Measurements from ENCODE around the gene CCDC141. TPM values are rescaled to one million over a fixed set of nuclear protein-coding genes. Genes with fewer than 3 reads are reported as not detected.

Gene CCDC141
- total RNA-seq, 1 donor from 2014 or later = not detected

DNA sequence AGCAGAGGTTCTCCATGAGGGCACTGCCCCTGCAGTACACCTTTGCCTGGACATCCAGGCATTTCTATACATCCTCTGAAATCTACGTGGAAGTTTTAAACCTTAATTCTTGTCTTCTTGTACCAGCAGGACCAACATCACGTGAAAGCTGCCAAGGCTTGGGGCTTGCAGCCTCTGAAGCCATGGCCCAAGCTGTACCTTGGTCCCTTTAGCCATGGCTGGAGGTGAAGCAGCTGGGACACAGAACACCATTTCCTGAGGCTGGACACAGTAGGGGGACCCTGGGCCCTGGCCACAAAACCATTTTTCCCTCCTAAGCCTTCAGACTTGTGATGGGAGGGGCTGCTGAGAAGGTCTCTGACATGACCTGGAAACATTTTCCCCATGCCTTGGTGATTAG lies 32.8 kb upstream of the CCDC141 start:
- H3K27me3 ChIP-seq (ENCODE audit: control insufficient read depth, insufficient read depth, low read length) = no peaks in the 10 kb centered on the region
- TF ChIP-seq, protein P1, sequence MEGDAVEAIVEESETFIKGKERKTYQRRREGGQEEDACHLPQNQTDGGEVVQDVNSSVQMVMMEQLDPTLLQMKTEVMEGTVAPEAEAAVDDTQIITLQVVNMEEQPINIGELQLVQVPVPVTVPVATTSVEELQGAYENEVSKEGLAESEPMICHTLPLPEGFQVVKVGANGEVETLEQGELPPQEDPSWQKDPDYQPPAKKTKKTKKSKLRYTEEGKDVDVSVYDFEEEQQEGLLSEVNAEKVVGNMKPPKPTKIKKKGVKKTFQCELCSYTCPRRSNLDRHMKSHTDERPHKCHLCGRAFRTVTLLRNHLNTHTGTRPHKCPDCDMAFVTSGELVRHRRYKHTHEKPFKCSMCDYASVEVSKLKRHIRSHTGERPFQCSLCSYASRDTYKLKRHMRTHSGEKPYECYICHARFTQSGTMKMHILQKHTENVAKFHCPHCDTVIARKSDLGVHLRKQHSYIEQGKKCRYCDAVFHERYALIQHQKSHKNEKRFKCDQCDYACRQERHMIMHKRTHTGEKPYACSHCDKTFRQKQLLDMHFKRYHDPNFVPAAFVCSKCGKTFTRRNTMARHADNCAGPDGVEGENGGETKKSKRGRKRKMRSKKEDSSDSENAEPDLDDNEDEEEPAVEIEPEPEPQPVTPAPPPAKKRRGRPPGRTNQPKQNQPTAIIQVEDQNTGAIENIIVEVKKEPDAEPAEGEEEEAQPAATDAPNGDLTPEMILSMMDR (IDR thresholded peaks at IDR 0.05; ENCODE audit: insufficient read depth, low read length, poor library complexity, severe bottlenecking) = no peak
- no peaks in the 10 kb centered on the region for H3K36me3 ChIP-seq (ENCODE audit: control insufficient read depth, insufficient read depth, low read length)
- H3K4me3 ChIP-seq (ENCODE audit: low read depth, low read length) = no peak overlapping the region
- no peak for DNase-seq (ENCODE audit: low read depth)

DNA sequence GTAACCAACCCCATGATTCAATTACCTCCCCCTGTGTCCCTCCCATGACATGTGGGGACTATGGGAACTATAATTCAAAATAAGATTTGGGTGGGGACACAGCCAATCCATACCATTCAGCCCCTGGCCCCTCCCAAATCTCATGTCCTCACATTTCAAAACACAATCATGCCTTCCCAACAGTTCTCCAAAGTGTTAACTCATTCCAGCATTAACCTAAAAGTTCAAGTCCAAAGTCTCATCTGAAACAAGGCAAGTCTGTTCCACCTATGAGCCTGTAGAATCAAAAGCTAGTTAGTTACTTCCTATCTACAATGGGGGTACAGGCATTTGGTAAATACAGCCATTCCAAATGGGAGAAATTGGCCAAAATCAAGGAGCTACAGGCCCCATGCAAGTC lies 32.0 kb upstream of the CCDC141 start:
- H3K36me3 ChIP-seq (ENCODE audit: control insufficient read depth, insufficient read depth, low read length) = no peaks in the 10 kb centered on the region
- TF ChIP-seq, protein P1 (IDR thresholded peaks at IDR 0.05; ENCODE audit: insufficient read depth, low read length, poor library complexity, severe bottlenecking) = no peak
- H3K27me3 ChIP-seq (ENCODE audit: control insufficient read depth, insufficient read depth, low read length) = no peaks in the 10 kb centered on the region
- no peak overlapping the region for H3K4me3 ChIP-seq (ENCODE audit: low read depth, low read length)
- DNase-seq (ENCODE audit: low read depth) = no peak

DNA sequence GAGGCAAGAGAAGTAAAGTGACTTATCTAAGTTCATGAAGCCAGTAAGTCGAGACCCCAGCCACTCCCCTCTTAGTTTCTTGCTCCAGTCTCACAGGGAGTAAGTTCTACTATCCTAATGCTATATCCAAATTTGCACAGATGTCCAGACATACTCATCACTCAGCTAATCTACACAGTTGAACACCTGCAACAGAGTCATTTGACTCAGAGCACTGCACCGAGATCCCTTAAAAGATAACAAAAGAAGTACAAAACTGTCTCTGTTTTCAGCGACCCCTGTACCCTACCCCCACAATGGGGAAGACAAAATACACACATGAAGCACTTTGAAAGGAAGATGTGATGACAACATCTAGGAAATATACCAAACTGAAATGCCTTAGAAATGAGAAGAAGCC lies 22.6 kb upstream of the CCDC141 start:
- TF ChIP-seq, protein P1 (IDR thresholded peaks at IDR 0.05; ENCODE audit: insufficient read depth, low read length, poor library complexity, severe bottlenecking) = no peak
- no peak for DNase-seq (ENCODE audit: low read depth)
- Histone ChIP-seq H3K36me3 (ENCODE audit: control insufficient read depth, insufficient read depth, low read length) (no peaks in the 10 kb centered on the region), H3K4me3 (ENCODE audit: low read depth, low read length) (no peak overlapping the region), H3K27me3 (ENCODE audit: control insufficient read depth, insufficient read depth, low read length) (no peaks in the 10 kb centered on the region)

DNA sequence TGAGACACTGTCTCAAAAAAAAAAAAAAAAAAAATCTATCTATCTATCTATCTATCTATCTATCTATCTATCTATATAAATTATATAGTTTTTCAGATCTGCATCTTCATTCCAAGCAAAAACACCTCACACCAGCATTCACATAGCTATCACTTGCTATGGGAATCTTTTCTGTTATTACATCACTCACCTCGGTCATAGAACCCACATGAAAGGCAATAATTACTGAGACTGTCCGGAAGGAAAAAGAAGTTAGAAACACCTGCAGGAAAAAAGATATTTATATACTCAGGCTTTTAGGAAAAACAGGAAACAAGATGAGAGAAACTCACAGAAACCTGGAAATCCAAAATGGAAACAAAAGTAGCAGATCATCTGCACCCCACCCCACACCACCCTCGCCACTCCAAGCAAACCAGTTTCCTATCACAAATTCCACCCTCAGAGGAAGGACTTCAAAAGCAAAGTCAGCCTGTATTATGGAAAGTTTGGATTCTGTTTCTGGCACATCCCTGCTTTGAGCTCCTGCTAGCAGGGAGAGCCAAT lies 21.9 kb upstream of the CCDC141 start:
- H3K4me3 ChIP-seq (ENCODE audit: low read depth, low read length) = no peak overlapping the region
- H3K36me3 ChIP-seq (ENCODE audit: control insufficient read depth, insufficient read depth, low read length) = no peaks in the 10 kb centered on the region
- DNase-seq (ENCODE audit: low read depth) = no peak
- H3K27me3 ChIP-seq (ENCODE audit: control insufficient read depth, insufficient read depth, low read length) = no peaks in the 10 kb centered on the region
- TF ChIP-seq, protein P1 (IDR thresholded peaks at IDR 0.05; ENCODE audit: insufficient read depth, low read length, poor library complexity, severe bottlenecking) = no peak

DNA sequence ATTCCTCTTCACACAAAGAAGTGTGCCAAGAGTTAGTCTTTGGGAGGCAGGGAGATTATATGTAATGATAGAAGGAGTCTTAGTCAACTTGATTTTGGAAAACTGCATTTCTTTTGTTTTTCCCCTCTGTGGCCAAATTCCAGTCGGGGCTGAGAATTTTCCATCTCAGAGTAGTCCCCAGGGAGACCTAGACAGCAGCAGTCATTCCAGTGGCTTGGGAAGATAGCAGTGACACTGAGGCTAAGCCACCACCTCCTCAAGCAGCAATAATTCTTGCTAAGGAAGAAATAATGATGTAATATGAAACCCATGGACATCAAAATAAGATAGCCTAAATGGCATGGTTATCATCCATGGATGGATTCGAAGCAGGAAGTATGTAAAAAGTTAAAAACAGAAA lies 21.0 kb upstream of the CCDC141 start:
- TF ChIP-seq, protein P1 (IDR thresholded peaks at IDR 0.05; ENCODE audit: insufficient read depth, low read length, poor library complexity, severe bottlenecking) = no peak
- no peak for DNase-seq (ENCODE audit: low read depth)
- H3K4me3 ChIP-seq (ENCODE audit: low read depth, low read length) = no peak overlapping the region
- no peaks in the 10 kb centered on the region for H3K27me3 ChIP-seq (ENCODE audit: control insufficient read depth, insufficient read depth, low read length)
- H3K36me3 ChIP-seq (ENCODE audit: control insufficient read depth, insufficient read depth, low read length) = no peaks in the 10 kb centered on the region

DNA sequence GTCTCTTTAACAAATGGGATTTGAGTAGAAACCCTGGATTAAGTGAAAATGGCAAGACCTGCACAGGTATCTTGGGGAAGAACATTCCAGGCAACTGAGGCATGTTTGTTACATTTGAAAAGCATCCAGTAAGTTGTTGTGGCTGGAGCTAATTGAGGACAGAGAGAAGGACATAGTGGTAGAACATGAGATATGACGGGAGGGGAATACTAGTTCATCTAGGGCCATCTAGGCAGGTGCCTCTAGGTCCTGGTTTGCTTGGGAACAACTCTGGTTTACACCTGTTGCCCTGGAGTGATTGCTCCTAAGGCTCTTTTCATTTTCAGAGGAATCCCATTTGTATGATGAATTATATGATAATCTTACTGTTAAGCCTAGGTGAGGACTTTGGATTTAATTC lies 19.7 kb upstream of the CCDC141 start:
- TF ChIP-seq, protein P1 (IDR thresholded peaks at IDR 0.05; ENCODE audit: insufficient read depth, low read length, poor library complexity, severe bottlenecking) = no peak
- Histone ChIP-seq H3K27me3 (ENCODE audit: control insufficient read depth, insufficient read depth, low read length) (no peaks in the 10 kb centered on the region), H3K4me3 (ENCODE audit: low read depth, low read length) (no peak overlapping the region), H3K36me3 (ENCODE audit: control insufficient read depth, insufficient read depth, low read length) (no peaks in the 10 kb centered on the region)
- no peak for DNase-seq (ENCODE audit: low read depth)

All from kidney epithelial cell (primary cell).